GM21619 (cell line): ENCODE data around the gene TTC21A.

Experiments
- ATAC-seq: cut with Tn5 transposase; IDR thresholded peaks from one replicate; pipeline ENCODE4 v1.9.1; 2021; ENCODE audit not compliant: unreplicated experiment

The TTC21A gene

DNA sequence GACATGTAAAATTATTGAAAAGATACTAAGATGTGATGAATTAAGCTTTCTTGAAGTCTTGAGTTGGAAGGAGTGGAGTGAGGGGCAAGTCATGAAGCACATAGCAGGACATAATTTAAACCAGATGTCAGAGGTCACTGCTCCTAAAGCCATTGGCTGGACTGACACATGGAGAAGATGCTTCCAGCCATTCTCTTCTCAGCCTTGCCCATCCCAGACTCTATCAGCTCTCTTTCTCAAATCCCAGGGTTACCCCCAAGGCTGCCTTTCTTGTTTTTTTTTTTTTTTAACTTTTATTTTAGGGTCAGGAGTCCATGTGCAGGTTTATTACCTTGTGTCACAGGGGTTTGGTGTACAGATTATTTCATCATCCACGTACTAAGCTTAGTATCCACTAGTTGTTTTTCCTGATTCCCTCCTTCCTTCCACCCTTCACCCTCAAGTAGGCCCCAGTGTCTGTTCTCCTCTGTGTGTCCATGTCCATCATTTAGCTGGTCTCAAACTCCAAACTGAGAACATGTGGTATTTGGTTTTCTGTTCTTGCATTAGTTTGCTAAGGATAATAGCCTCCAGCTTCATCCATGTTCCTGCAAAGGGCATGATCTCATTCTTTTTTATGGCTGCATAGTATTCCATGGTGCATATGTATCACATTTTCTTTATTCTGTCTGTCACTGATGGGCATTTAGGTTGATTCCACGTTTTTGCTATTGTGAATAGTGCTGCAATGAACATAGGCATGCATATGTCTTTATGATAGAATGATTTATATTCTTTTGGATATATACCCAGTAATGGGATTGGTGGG lies 66.0 kb downstream of the TTC21A start:
- ATAC-seq, result no peak

DNA sequence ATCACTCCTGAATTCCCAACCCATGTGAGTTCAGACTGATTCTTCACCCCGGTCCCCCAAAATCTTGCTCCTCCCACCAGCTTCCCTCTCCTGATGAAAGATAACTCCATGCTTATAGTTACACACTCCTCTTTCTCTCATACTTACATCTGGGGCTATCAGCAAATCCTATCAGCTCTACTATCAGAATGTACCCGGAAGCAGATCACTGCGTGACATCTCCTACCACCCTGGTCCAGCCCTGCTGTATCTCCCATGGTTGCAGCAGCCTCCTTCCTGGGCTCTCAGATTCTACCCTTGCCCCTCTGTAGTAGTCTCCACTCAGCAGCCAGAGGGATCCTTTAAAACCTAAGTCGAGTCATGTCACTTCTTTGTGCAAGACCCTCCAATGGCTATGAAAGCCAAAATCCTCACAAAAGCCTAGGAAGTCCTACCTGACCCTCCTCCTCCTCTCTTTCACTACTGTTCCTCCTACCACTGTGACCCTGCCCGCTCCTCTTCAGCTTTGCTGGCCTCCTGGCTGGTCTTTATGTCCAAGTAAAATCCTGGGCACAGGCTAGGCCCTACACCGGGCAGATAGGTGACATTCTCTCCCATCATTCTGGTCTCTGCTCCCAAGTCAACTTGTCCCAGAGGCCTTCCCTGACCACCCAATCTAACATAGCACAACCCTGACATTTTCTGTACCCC lies 68.7 kb downstream of the TTC21A start:
- no peak for ATAC-seq

DNA sequence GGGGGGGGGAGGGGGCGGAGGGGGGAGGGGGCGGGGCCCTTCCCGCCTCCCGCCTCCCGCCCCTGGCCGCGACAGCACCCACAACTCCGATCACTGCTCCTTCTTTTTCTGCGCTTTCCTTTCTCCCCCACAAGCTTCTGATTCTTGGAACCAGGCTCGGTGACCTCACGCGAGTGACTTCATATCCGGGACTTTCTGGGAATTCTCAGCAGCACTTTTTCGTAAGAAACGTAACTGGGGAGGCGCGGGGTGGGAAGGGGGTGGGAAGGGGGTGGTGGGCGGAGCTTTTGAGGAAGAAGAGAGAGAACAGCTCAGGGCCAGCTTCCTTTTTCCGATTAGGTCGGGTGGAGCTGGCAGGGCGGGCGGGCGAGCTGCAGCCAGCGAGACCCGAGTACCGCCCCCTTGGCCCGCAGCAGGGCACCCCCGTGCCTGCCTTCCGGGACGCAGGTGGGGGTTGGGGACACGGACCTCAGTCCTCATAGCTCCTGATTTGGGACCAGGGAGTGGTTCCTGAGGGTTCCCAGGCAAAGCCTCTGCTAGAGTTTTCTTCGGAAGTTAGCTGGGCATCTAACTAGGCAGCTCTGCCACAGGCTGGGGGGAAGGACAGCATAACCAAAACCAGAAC lies 70.3 kb downstream of the TTC21A start:
- ATAC-seq, result no peak

DNA sequence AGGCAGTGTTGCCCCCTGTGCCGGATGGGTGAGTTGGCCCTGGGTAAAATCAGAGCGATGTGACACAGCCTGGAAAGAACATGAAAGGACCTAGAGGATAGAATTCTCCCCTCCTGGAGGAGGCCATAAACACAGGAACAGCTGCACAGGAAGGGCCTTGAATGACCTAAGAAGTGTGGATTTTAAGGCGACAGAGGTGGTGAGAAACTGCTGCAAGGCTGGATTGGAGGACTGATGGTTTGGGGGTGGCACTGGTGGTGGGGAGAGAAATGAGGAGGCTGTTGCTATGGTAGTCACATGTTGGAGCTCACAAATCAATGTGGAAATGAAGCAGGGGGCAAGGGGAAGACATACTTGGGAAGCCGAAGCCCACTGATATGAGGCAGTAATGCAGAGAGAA lies 71.1 kb downstream of the TTC21A start:
- ATAC-seq, result no peak

DNA sequence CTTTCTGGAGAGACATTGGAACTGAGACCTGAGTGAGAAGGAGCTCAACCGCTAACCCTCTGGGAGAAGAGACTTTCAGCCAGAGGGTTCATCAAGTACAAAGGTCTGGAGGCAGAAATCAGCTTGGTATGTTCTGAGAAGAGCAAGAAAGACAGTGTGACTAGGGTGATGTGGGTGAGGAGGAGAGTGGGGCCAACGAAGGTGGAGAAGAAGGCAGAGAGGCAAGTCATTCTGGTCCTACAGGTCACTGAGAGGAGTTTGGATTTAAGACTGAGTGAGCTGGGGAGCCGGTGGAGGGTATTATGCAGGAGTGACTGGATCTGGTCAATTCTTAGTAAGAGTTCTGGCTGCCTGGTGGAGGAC lies 72.7 kb downstream of the TTC21A start:
- no peak for ATAC-seq

DNA sequence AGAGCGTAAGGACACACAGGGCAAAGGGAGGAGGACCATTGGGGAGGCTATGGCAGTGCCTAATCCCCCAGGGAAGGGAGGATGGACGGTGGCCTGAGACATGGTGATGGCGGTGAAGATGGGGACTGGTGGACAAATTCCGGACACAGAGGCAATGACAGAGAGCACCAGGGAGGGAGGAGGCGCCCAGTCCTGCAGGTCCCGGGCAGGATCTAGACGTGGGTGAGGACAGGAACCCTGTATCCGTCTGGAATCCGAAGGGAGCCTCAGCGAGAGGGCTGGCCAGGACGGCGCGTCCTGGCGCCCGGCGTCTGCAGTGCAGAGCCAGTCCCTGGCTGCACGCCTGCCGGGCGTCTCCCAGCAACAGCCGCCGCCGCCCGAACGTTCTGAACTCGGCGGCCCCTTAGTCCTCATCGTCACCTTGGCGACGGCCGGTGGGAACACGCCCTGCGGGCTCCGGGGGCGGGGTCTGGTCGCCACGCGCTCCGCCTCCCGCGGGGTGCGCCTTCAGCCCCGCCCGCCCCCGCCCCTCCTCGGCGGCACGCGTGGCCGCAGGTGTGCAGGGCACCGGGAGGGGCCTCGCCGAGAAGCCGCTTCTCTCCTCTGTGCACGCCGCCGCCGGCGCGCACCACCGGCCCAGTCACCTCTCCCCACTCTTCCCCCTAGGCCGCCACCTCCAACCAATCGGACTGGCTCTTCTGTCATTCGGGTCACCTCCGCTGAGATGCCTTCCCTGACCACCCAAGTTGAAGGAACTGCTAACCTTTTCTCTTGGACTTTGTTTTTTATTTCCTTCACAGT lies 73.3 kb downstream of the TTC21A start:
- ATAC-seq, result peak; percentile 88

DNA sequence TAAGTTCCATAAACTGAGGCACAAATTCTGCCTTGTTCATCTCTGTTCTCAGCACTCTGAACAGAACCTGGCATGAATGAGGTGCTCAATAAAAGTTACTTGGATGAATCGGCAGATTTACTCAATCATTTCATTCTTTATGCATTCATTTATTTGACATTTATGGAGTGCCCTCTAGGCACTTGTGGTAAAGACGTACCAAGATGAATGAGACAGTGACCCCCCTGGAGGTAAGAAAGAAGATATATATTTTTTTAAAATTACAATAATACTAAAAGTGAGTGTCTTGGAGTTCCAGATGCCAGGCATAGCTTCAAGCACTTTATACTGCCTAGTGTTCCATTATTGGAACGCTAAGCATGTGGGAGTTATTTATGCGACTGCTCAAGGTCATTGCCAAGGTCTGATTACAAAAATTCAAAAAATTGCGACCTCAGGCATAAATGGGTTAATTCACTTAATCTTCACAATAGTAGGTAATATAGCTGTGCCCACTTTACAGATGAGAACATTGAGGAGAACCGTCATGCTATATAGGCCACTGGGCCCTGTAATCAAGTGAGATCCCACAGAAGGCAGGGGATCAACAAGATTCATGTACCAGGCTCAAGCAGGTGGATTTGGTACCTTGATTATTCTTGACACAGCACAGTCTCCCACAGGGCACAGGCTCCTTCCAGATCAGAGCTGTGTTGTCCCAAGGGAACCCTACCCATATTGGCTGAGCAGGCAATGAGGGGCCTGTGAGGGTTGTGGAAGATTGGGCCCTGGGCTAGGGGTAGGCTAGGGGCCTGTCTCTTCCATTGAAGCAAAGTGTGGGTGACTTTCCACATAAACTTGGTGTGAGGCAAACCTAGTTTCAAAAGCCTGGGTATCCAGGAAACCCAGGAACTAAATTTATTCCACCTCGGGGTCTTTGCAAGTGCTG lies 74.2 kb downstream of the TTC21A start:
- no peak for ATAC-seq

DNA sequence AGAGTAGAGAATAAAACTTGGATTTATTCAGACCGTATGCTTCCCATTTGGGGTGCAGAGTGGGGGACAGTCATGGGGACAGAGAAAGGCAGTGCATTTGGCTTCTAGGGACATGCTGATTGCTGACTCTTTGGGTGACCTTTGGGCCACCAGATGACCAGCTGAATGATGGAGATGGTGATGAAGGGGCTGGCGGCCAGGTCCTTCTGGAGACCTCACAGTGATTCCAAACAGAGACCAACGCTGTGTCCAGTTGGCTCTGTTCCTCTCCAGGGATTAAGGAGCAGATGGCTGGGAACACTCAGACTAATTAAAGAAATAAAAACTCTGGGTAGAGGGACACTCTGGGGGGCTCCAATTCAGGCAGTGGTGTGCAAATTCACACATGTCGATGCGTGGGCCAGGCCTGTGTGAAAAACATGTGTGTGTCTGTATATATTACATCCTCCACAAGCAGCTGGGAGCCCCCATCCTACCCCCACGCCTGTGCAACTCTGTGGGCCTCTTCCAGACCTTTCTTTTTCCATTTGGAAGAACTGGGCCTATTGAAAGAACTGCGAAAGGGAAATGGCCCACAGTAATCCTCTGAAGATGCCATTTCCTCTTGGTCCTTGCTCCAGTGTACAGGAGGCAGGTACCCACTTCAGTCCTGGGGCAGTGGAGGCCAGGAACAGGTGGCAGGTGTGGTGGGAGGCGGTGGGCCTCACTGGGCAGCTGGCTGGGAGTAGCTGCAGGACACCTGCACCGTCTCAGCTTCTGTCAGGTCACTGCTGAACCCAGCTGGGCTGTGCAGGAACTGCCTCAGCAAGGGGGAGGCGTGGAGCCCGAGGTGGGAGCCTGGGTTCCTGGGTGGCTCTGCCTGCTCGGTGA lies 76.0 kb downstream of the TTC21A start:
- ATAC-seq, result no peak

DNA sequence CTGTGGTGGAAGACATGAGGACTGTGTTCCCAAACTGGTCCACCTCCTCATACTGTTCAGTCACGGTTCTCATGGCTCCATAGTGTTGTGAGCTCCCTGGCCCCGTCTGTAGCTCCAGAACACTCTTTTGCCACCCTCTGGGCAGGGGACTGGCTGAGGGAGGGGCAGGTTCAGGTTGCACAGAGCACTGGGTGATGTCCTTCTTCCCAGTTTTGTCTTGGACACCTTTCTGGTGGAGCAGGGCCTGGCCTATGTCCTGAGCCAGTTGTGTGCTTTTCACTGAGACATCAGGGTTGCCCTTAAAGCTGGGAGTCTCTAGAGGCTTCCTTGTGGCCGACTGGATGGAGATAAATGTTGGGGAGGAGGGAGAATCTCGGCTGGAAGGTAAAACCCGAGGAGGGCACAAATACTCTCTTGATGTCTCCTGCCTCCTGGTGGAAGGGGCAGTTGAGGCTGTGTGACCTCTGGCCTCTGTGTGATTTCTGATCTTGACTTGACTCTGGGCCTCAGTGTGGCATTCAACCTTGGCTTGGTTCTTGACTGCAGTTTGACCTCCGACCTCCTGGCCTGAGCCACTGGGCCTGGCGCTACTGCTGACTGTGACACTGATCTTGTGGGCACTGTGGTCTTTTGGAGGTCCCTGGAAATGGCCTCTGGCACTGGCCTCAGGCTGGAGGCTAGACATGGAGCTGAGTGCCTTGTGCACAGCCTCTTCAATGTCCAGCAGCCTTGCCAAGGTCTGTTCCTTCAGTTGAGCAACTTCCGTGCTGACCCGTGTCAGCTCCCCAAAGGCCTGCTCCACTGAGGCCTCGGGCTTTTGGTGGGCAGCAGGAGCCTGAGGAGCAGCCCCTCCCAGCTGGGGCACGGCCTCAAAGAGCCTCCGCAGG lies 76.8 kb downstream of the TTC21A start:
- ATAC-seq, result no peak

DNA sequence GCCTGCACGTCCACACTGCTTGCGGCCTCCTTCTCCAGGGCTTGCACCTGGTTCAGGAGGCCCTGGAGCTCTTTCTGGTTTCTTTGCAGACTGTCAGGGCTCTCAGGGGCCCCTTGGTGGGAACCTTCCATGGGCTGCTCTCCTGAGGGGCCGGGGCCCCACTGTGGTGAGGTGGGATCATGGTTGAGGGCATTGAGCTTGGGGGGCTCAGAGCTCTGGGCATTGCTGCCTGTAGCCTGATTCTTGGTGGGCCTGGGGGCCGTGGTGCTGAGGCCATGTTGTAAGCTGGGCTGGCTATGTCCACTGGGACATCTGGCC lies 77.4 kb downstream of the TTC21A start:
- no peak for ATAC-seq

DNA sequence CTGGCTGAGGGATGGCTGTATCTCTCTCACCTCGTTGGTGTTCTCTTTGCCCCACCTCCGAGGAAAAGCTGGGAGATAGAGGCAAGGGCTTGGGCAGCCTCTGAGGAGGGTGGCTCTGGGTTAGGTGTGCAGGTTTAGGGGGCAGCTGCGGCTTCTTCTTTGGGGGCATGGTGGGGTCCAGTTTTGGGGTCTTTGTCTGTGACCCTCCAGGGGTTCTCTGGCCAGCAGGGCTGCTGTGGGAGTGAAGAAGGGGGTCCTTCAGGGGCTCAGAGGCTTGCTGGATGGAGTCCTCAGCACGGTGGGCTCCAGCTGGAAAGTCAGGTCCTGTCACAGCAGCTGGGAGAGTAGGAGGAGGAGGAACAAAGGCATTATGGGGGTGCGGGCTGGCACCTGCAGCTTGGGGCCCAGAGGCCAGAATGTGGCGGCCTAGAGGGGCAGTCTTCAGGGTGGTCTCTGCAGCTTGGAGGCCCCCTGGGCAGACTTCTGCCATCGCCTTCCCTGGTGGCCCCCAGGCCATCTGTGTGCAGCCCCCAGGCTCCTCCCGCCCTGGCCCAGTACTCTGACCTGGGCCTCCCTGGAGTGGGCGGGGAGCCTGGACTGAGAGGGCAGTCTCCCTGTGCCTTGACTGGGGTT lies 78.0 kb downstream of the TTC21A start:
- no peak for ATAC-seq

DNA sequence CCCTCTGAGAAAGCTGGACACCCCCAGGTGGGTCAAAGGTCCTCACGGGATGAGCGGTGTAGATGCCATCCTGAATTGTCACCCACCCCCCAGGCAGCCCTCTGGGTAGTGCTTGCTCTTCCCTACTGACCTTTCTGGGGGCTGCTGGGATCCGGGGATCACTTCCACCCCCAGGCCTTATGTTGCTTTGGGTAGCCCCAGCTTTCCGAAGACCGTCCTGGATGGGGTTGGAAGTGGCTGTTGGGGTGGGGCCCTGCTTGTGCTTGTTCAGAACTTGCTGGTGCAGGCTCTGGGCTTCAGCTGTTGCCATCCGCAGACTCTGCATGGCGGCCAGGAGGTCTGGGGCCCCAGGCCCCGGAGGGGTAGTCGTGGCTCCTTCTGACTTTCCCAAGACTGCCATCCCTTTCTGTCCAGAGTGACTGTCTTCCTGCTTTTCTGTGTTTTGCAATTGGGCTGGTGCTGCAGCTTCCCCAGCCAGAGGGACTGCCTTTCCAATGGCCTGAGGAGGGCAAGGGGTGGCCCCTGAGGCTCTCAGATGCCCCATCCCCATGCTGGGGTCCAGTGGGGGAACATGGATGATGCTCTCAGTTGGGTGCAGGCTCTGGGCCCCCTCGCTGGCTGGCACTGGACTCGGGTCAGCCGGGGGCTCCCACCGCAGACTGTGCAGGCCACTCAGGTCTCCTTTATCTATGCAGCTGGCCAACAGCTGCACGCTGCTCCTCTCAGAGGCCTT lies 78.6 kb downstream of the TTC21A start:
- ATAC-seq, result no peak

DNA sequence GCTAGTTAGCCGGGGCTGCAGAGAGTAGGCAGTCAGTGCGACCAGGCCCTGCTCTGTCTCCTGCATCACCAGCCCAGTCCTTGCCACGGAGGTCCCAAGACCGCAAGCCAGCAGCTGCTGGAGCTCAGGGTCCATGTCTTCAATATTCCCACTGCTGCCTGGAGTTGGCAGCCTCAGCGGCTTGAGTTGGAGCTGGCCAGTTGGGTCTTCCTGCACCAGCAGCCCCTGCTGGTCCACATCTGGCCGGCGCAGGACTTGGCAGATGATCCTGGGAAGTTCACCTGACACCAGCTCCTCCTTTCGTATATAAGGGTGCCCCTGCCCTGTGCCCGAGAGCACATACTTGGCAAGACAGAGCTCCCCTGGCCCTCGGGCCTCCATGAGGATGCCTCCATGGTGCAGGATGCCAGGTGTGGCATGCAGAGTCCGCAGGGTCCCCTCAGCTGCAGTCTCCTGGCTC lies 79.2 kb downstream of the TTC21A start:
- no peak for ATAC-seq

DNA sequence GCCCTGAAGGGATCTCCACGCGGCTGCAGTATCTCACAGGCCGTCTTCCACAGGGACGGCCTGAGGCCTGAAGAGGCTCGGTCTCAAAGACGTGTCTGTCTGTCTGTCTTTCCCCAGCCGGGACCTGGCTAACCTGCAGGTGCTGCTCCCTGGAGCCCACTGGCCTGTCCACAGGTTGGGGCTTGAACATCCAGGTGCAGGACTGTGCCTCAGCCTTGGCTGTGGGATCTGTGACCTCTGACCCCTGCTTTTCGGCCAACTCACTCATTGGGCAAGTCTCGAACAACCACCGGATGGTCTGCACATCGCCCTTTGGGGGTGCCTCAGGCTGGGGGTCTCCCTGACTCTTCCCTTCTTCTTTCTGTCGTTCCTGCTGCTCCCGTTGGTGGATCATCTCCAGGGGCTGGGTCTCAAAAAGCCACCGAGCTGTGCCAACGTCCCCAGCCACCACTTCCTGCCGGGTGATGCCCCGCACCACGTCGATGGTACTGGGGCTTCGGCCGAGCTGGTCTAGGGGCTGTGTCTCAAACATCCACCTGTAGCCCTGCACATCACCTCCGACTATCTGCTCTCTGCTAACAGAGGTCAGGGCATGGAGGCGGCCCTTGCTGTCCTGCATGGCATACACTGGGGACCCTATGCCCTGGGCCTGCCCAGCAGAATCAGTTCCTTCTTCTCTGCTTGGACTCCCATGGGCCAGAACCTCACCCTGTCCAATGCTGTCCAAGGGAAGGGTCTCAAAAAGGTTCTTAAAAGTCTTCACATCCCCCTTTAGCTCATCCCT lies 80.1 kb downstream of the TTC21A start:
- no peak for ATAC-seq
